H1 (cell line): ENCODE results near the gene GALE. TPM values are rescaled to one million over a fixed set of nuclear protein-coding genes. Genes with fewer than 3 reads are reported as not detected.

Source experiments
- BACH1 ChIP-seq: IDR thresholded peaks from 2 replicates; pipeline ENCODE4 v1.6.1; 2012; ENCODE audit warnings: low read length, improper control_type of control experiment
- BCL11A ChIP-seq, 2 experiments: IDR thresholded peaks; one replicate each; pipeline ENCODE4 v1.6.1; 2011; ENCODE audit warnings: low read depth in 2 of 2, low read length in 2 of 2, mild to moderate bottlenecking in 2 of 2
- CEBPB ChIP-seq: IDR thresholded peaks from 2 replicates; pipeline ENCODE4 v1.6.1; 2012; ENCODE audit warnings: low read depth, low read length
- JUND ChIP-seq: IDR thresholded peaks from 2 replicates; pipeline ENCODE4 v1.6.1; 2011; ENCODE audit warnings: mild to moderate bottlenecking, improper control_type of control experiment, low read length
- RAD21 ChIP-seq, 2 experiments: IDR thresholded peaks in 1 of 2; conservative IDR thresholded peaks in 1 of 2; 2 replicates each; pipeline ENCODE4 v1.6.1; 2011; ENCODE audit warnings: low read depth in 2 of 2, low read length in 2 of 2, improper control_type of control experiment in 1 of 2, inconsistent platforms in 1 of 2, mild to moderate bottlenecking in 1 of 2, moderate library complexity in 1 of 2
- RXRA ChIP-seq: IDR thresholded peaks from 2 replicates; pipeline ENCODE4 v1.6.1; 2011; ENCODE audit warnings: low read depth, mild to moderate bottlenecking, low read length, moderate library complexity; ENCODE audit not compliant: insufficient read depth
- TCF12 ChIP-seq: IDR thresholded peaks from 2 replicates; pipeline ENCODE4 v1.6.1; 2011; ENCODE audit warnings: low read depth, mild to moderate bottlenecking, low read length
- polyA plus RNA-seq, 7 experiments: library from polyadenylated mRNA; depleted of rRNA in 3 of 7; stranded (reverse) in 5 of 7; unstranded in 2 of 7; fragments of >200 nt in 5 of 7; fragments of 200-250 nt in 2 of 7; gene quantifications; 1 replicate in 5 of 7; 2 replicates in 1 of 7; 4 replicates in 1 of 7; pipeline versions ENCODE4 v1.2.1 to v1.2.3, GENCODE V29; 2011 to 2013; ENCODE audit warnings: missing spikeins in 2 of 7, mixed read lengths in 2 of 7
- total RNA-seq: library from RNA; stranded (reverse); fragmentation: NEBNext Ultra II Directional; extraction: Animal tissue kit (Norgen Biotek cat#: 25700); gene quantifications from 2 replicates; pipeline ENCODE4 v1.2.1, GENCODE V29; 2021
- TF ChIP-seq, protein P1 (sequence below): IDR thresholded peaks from 2 replicates; pipeline ENCODE4 v1.6.1; 2011; ENCODE audit warnings: low read depth, mild to moderate bottlenecking, low read length; ENCODE audit not compliant: insufficient read depth

GALE gene
- total and polyA plus RNA-seq, 2 of the 8 experiments (the other 6 are each of a cell fraction or from before 2014, with no cell fraction given), result 26.0 to 33.9 TPM

- no peak for TF ChIP-seq RAD21 (IDR thresholded peaks at IDR 0.05 in 1 of 2, conservative IDR thresholded peaks at IDR 0.05 in 1 of 2; ENCODE audit: low read depth in 2 of 2, low read length in 2 of 2)
- no peak for TF ChIP-seq TCF12
- no peak for TF ChIP-seq BACH1
- no peak for TF ChIP-seq BCL11A (IDR thresholded peaks at IDR 0.05; ENCODE audit: low read depth in 2 of 2, low read length in 2 of 2)
- TF ChIP-seq JUND, result no peak
- TF ChIP-seq, protein P1, sequence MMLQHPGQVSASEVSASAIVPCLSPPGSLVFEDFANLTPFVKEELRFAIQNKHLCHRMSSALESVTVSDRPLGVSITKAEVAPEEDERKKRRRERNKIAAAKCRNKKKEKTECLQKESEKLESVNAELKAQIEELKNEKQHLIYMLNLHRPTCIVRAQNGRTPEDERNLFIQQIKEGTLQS, result no peak
- no peak for TF ChIP-seq CEBPB
- TF ChIP-seq RXRA, result no peak
Measured at GRCh38 chr1:23774174-23774880, 26.2 kb downstream of the GALE start (continued).
